GM19397 (cell line): ENCODE measurements around the gene VSX1.

ENCODE experiments used
- ATAC-seq: cut with Tn5 transposase; IDR thresholded peaks from one replicate; pipeline ENCODE4 v1.9.1; 2021; ENCODE audit warnings: mild to moderate bottlenecking, moderate library complexity; ENCODE audit not compliant: unreplicated experiment

VSX1 gene

DNA sequence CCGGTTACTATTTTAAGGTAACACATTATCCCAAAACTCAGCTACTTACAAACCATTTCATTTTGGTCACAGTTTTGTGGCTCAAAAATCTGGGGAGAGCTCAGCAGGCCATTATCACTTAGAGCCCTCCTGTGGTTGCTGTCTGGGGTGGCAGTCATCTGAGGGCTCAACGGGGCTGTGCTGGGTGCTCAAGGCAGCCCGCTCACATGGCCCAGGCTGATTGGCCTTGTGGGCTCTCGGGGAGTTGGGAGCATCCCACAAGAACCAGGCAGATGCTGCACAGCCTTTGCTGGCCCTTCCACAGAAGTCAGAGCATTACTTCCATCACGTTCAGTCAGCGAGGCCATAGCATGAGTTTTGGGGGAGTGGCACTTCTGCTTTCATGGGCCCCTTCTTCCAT lies 6.3 kb upstream of the VSX1 start:
- no peak for ATAC-seq

DNA sequence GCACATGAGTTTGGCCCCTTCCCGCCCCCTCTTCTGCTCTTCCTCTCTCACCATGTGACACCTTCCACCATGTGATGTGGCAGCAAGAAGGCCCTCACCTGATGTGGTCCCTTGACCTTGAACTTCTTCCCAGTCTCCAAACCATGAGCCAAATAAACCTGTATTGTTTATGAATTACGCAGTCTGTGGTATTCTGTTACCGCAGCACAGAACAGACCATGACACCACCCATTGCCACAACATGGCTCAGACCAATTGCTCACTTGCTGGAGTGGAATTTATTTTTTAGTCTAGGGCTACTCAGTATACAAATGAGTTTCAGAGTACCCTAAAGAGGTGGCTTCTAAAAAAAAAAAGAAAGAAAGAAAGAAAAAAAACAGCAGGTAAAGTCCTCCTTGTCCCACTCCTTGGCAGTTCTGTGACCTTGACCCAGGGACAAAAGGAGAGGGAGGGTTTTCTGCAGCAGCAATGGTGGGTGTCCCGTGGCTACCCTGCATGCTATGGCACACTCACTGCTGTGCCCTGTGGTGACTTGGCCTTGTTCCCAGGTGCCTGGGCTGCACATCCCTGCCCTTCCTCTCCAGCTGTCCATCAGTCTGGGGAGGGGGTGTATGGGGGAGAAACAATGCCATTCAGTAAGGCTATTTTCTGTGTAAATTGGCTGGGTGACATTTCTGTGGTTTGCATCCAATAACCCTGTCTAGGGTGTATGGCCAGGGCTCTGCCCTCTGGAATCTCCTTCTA lies 5.4 kb upstream of the VSX1 start:
- no peak for ATAC-seq

DNA sequence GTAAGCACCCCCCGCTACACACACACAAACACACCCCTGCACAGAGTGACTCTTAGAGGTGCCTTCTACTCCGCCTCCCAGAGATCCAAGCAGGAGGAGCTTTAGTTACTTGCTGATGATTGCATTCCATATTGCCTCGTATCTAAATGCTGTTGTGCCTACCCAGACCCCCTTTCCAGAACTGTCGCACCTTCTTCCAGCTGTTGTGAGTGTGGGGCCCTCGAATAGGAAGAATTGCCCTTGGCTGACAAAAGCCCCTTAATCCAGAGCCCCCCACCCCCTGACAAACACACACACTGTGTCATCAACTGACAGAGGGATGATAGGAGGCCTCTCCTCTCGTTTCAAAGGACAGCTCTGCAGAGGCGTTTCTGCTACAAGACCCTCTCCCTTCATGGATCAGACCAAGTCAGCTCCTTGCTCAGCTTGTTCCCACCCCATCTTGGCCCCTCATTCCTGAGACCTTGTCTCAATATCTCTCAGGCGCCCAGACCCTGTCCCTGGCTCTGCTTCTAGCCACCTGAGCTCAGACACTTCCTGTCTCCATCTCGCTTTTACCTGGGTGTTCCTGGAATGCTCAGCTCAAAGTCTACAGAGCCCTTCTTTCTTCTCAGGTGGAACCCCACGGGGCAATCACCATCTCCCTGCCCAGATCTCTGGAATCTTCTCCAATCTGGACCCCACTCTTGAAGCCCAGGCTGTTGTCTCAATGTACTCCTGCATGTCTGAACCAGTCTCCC lies 4.0 kb upstream of the VSX1 start:
- no peak for ATAC-seq

DNA sequence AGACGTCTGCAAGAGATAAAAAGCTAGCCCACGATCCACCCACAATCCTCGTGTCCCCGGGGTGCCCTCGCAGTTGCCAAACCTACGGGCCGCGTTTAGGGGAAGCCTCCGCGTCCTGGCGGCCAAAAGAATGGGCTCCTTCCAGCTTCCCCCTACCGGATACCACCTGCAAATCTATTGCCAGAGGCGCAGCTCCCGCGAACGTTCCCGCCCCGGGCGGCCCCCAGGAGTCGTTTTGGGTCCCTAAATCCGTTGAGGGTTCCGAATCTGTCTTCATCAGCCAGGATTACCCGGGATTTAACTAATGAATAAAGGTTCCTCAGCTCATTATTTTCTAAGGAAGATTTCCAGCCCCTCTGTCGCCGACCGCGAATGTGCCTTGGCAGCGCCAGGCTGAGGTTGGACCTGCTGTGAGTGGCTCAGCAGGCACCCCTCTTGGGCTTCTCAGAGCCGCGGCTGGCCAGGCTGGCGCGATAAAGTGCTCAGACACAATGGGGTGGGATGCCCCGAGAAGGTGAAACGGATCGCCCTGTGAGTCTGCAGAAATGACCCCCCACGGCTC lies 2.8 kb upstream of the VSX1 start:
- ATAC-seq = no peak

DNA sequence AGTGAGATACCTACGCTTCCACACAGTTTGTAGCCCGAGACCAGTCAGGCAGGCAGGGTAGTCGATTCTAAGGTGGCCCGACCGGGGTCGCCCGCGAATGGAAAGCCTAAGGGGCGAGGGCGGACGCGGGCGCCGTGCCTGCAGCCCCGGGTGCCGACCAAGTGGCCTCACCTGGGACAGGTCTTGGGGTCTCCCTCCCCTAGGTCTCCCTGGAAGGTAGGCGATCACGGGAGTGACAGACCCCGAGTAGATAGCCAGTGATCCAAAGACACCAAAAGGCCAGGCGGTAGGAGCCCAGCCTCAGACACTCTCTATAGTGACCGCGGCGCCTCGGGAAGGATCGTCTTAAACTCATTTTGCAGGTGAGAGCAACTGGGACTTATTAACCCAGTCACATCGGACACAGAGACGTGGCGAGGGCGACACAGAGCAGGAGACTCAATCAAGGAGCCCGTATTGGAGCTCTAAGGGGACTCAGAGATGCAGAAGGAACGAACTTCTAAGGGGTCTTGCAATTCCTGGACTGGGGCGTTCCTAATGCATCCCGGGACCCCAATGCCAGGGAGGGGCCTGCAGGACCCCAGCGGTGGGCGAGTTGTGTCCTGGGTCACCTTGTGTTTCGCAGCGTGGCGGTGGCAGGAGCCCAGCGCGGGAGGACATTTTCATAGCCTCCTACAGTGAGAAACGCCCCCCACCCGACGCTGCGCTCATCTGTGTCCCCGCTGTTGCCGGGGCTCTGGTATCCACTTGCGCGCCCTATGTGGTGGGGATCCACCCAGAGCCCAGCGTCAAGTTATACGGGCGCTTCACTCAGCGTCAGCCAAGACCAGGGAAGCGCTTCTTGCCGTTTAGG lies 2.1 kb upstream of the VSX1 start:
- no peak for ATAC-seq

DNA sequence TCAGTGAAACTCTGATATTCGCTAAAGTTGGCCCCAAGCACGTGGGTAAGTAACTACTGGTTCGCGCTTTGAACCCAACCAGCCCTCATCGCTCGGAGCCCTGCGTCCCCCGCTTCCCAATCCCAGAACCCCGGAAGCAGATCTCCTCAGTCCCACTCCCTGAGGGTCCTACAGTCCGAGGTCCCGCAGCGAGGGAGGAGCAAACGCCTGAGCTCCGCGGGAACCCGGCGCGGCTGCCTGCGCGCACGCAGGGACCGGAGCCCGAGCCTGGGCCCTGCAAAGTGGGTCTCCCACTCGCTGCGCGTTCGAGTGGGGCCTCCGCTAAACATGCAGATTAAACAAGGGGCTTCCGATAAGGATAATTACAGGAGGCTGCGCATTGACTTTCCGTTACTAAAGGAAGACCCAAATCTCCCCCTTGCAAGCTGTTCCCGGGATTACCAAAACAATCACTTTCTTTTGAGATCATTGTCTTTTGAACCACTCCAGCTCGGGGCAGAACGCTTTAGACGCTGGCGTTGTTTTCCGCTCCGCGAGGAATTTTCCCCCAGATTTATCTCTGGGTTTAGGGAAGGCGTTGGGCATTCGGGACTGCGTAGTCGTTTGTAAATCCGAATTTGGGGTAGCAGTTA lies 1.3 kb upstream of the VSX1 start:
- ATAC-seq = no peak

DNA sequence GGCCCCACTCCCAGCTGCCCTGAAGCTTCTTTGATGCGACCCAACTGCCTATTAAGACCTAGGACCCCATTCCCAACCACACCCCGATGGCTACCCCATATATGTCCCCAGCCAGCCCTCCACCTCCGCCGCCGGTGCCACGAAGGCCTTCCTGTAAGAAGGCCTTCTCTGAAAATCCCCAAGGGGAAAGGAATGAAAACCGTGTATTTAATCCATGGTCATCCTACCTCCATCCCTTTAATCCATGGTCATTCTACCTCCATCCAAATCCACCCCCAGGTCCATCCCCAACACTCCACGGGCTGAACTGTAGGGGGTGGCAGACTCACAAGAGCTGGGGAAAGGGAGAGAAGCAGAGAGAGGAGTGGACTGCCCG lies 545 bp upstream of the VSX1 start:
- ATAC-seq = no peak

DNA sequence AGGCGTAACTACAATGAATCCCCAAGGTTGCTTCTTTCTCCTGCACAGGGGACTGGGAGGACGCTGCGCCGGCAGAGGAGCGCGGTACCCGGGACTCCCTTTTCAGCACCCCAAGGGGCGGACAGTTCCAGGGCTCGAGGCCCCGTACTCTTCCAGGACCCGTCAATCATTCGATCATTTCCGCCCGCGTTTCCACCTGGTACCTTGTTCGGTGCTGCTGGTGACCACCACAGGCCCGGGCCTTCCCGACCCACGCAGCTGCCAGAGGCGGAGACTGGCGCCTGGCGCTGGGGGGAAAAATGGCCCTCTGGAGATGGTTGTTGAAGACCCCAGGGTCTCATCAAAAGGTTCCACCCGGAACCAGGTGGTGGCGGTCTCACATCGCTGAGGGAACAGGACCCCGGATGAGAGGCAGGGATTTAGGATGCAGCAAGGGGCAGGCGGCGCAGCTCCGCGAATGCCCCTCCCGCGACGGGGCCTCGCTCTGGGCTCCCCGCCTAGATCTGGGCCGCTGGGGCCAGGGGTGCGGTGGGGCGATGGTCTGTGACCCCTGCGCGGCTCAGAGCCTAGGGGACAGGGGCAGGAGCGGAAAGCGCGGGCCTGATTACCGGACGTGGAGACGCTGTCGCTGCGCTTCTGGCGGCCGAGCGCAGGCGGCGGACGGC lies 744 bp downstream of the VSX1 start:
- no peak for ATAC-seq

DNA sequence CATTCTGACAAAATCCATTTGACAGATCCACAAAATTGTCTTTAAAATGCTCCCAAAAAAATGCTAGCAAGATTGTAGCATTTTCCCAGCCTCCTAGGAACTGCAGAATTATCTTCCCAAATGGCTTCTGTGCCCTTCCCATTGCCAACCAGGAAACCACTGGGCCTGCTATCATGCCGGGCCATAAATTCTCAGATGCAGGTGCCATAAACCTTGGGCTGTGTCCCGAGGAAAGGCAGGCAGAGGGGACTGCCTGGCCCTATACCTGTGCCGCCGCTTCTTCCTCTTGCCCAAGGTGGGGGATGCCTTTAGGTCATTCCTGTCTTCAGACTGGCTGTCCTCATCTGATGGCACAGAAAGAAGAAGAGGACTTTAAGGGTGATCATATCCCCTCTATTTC lies 2.8 kb downstream of the VSX1 start:
- no peak for ATAC-seq

DNA sequence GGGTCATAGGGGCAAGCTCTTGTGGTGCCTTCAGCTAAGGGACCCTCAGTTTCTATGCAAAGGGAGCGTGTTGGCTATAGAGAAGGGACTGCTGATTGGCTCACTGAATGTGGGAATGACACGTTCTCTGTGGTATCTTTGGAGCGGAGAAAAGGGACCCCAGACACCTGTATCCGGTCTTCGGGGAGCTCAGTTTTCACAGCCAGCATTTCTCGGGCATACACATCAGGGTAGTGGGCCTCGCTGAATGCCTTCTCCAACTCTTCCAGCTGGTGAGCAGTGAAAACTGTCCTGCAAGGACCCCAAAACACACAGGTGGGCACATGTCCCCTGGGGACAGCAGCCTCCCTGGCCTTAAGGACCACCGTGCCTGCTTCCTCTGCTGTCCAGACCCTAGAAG lies 3.3 kb downstream of the VSX1 start:
- no peak for ATAC-seq

DNA sequence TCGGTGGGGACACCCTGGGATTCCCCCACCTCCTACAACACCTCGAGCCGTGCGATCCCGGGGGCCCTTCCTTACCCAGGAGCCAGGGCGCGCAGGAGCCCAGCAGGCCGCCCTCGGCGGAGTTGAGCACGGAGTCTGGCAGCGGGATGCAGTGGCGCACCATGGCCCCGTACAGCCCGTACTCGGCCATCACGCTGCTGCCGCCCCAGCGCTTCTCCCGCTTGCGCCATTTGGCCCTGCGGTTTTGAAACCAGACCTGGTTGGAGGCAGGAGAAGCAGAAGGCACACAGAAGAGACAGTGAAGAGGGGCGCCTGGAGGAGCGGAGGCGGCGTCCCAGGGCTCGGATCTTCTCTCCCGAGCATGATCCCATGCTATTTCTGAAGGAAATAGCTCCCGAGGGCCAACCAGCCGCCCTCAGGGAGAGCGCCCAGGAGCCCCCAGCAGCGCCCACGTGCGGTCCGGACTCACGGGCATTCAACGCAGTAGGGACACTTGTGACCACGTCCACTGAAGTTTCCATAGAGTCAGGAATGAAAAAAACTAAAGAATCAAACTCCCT lies 4.3 kb downstream of the VSX1 start:
- no peak for ATAC-seq

DNA sequence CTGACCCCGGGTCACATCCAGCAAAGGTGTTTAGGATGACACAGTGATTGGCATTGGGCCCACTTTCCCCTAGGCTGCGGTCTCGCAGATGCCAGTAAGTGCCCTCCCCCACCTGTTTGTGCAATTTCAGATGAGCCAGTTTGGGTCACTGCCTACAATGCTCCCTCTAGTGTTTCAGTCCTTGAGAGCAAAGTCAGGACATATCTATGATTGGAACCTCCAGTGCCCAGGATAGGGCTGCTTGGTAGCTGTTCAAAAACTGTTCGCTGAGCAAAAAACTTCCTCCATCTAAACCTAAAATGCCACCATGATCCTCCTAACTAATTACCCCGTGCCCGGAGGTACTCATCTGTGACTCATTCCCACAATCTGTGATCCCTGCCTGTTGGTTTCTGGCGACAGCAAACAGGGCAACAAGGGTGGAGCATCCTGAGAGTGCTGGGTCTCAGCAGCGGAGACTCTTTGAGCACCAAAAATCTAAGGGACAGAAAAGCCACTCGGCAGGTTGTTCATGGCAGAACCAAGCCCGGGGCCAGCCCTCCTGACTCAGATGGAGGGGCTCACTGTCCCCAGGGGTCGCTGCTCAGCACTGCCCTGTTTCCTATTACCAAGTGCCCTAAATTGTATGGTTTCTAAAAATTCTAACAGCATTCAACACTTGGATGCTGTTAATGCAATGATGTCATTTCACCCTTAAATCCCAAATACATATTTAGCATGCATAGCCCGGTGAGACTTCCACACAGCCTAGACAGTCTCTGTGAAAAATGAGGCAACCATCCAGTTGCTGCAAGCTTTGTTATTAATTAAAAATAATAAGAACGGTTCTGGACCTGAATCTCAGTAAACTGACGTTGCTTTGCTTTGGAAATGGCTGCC lies 5.0 kb downstream of the VSX1 start:
- no peak for ATAC-seq

DNA sequence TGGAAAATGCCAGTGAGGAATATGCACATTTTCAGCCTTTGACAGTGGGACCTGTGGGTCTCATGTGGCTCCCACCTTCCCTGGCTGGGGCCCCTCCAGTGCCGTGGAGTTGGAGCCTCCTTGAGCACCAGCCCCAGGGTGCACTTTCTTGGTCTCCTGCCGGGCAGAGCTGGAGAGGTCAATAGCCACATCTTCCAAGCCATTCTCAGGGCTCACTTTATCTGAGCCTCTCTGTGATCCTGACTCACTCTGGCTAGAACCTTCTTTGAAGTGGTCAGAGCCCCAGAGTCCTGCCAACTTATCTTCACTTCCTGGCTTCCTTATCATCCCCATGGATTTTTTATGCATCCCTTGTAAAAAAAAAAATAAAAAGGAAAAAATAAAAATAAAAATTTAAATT lies 5.7 kb downstream of the VSX1 start:
- no peak for ATAC-seq

DNA sequence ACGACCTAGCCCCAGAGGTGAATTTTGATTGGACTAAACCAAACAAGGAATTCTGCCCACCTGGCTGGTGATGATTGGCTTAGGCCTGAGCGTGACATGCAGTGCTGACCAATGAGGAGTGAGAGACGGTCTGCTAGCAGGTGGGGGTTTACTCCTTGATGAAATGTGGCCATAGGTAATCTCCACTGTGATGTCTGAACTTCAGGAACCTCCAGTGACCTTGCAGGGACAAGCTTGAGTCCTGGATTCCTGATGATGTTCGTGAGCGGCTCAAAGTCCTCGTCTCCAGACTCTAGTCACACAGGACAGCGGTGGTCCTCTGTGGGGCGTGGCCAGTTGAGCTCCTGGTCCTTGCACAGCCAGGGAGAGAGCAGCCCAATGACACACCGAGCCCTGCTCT lies 8.4 kb downstream of the VSX1 start:
- ATAC-seq = no peak

DNA sequence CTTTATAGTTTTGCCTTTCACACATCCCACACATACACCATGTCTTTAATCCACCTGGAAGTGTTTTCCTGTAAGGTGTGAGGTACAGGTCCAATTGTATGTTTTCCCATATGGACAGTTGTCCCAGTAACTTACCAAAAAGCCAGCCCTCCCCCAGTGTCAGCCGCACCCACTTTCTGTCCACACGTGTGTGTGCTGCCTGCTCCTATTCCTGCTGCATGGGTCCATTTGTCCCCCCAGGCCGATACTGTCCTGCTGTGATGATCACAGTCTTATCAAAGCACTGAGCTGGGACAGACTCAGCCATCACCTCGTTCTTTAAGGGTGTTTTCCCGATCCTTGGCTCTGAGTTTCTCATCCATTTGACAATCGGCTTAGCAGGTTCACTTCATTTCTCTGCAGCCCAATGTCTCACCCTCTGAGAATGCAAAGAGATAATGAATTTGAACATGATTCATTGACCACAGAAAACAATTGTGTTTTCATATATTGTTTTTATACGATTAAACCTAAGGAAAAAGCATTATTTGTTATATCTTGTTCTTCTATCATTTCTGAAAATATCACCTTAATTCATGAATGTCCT lies 9.6 kb downstream of the VSX1 start:
- ATAC-seq = no peak

DNA sequence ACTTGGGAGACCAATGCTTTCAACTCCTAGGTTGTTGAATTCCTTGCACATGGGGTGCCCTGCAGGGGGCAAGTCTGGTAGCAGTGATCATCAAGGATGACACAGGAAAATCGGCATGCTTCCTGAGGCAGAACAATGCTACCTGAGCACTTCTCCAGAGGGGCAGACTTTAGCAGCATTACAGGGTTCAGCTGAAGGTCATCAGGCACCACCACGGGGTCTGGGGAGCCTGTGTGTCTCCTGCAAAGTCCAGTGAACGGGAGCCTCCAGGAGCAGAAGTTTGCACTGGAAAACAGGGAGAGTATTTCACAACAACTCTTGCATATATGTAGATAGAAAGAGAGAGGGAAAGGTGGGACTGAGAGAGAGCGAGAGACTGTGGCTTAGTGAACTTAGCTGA lies 10.2 kb downstream of the VSX1 start:
- ATAC-seq = no peak

DNA sequence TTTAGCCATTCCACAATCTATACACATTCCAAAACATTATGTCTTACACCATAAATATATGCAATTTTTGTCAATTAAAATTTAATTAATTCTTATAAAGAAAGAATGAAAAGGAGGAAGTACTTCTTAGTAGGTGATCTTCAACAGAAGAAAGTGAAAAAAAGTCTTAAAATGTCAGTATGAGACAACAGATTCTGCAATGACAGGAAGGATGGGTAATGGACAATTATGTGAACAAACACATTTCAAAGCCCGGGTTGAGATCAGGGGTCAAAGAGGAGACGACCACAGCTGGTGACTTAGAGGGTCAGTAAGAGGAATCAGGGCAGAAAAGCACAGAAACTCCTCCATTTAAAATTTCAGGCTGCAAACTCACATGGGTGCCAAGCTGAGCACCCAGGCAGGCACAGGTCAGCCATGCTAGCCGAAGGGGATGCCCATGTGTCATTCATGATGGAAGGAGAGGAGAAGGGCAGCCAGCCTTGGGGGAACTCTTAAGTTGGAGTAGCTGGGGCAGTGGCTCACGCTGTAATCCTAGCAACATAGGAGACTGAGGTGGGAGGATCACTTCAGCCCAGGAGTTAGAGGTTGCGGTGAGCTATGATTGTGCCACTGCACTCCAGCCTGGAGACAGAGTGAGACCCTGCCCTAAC lies 11.0 kb downstream of the VSX1 start:
- ATAC-seq = no peak
